WTC11 (cell line): Measurements from ENCODE around the gene SGCB.

Experiments
- FOXP1 ChIP-seq: sonication (generic); formaldehyde crosslinking; IDR thresholded peaks from 2 replicates; pipeline ENCODE4 v1.8.0; 2022; ENCODE audit warnings: missing genetic modification reagents, mild to moderate bottlenecking, moderate library complexity, borderline replicate concordance
- JUN ChIP-seq: sonication (generic); formaldehyde crosslinking; IDR thresholded peaks from 2 replicates; pipeline ENCODE4 v1.8.0; 2023; ENCODE audit warnings: mild to moderate bottlenecking, missing genetic modification reagents
- NFATC4 ChIP-seq: fragments of 250-450 bp; sonication (Bioruptor Pico); IDR thresholded peaks from 2 replicates; pipeline ENCODE4 v1.9.0; 2021; ENCODE audit warnings: mild to moderate bottlenecking
- NFYB ChIP-seq: sonication (generic); formaldehyde crosslinking; conservative IDR thresholded peaks from 2 replicates; pipeline ENCODE4 v1.8.0; 2022; ENCODE audit warnings: low read depth, missing genetic modification reagents
- NR2C2 ChIP-seq: sonication (generic); formaldehyde crosslinking; IDR thresholded peaks from 2 replicates; pipeline ENCODE4 v1.8.0; 2022; ENCODE audit warnings: mild to moderate bottlenecking, missing genetic modification reagents
- TF ChIP-seq, protein P1 (sequence below): fragments of 200-600 bp; IDR thresholded peaks from 2 replicates; pipeline ENCODE4 v1.8.0; 2022; ENCODE audit warnings: antibody characterized with exemption
- TF ChIP-seq, protein P2 (sequence below): sonication (generic); formaldehyde crosslinking; IDR thresholded peaks from 2 replicates; pipeline ENCODE4 v1.8.0; 2022; ENCODE audit warnings: missing genetic modification reagents
- TF ChIP-seq, protein P3 (sequence below): sonication (generic); formaldehyde crosslinking; IDR thresholded peaks from 2 replicates; pipeline ENCODE4 v1.8.0; 2022; ENCODE audit warnings: mild to moderate bottlenecking, missing genetic modification reagents
- TF ChIP-seq, protein P4 (sequence below): sonication (generic); formaldehyde crosslinking; IDR thresholded peaks from 2 replicates; pipeline ENCODE4 v1.8.1; 2022; ENCODE audit warnings: mild to moderate bottlenecking, missing genetic modification reagents, moderate library complexity, borderline replicate concordance
- TF ChIP-seq, protein P5 (sequence below): sonication (generic); formaldehyde crosslinking; IDR thresholded peaks from 2 replicates; pipeline ENCODE4 v1.8.1; 2023; ENCODE audit warnings: mild to moderate bottlenecking, missing genetic modification reagents, moderate library complexity
- TF ChIP-seq, protein P6 (sequence below): sonication (generic); formaldehyde crosslinking; IDR thresholded peaks from 2 replicates; pipeline ENCODE4 v1.8.0; 2022; ENCODE audit warnings: mild to moderate bottlenecking, missing genetic modification reagents
- TF ChIP-seq, protein P7 (sequence below): fragments of 250-450 bp; sonication (Bioruptor Pico); IDR thresholded peaks from 2 replicates; pipeline ENCODE4 v1.9.0; 2021; ENCODE audit warnings: mild to moderate bottlenecking, borderline replicate concordance

DNA sequence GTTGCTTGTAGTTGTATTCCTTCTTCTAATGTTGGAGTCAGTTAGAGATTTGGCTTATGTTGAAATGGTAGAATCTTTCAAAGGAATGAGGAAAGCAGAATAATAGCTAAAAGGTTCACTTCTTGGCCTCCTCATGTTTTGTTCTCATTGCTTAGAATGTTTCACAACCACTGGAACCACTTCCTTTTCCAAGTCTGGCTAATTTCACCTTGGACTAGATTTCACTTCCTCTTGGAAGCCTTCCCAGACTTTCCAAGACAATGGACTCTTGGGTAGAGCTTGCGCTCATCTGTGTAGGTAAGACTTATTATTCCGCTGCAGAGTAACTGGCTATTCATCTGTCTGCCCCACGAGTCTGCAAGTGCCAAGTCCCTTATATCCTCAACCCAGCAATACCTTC is 21.3 kb upstream of the SGCB start:
- TF ChIP-seq, protein P1, sequence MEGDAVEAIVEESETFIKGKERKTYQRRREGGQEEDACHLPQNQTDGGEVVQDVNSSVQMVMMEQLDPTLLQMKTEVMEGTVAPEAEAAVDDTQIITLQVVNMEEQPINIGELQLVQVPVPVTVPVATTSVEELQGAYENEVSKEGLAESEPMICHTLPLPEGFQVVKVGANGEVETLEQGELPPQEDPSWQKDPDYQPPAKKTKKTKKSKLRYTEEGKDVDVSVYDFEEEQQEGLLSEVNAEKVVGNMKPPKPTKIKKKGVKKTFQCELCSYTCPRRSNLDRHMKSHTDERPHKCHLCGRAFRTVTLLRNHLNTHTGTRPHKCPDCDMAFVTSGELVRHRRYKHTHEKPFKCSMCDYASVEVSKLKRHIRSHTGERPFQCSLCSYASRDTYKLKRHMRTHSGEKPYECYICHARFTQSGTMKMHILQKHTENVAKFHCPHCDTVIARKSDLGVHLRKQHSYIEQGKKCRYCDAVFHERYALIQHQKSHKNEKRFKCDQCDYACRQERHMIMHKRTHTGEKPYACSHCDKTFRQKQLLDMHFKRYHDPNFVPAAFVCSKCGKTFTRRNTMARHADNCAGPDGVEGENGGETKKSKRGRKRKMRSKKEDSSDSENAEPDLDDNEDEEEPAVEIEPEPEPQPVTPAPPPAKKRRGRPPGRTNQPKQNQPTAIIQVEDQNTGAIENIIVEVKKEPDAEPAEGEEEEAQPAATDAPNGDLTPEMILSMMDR: no peak
- TF ChIP-seq FOXP1 (no peak), JUN (no peak), NFYB (CRISPR knock-in tag) (no peak), NR2C2 (CRISPR knock-in tag) (no peak), NFATC4 (CRISPR knock-in tag) (no peak)
- TF ChIP-seq, protein P2, sequence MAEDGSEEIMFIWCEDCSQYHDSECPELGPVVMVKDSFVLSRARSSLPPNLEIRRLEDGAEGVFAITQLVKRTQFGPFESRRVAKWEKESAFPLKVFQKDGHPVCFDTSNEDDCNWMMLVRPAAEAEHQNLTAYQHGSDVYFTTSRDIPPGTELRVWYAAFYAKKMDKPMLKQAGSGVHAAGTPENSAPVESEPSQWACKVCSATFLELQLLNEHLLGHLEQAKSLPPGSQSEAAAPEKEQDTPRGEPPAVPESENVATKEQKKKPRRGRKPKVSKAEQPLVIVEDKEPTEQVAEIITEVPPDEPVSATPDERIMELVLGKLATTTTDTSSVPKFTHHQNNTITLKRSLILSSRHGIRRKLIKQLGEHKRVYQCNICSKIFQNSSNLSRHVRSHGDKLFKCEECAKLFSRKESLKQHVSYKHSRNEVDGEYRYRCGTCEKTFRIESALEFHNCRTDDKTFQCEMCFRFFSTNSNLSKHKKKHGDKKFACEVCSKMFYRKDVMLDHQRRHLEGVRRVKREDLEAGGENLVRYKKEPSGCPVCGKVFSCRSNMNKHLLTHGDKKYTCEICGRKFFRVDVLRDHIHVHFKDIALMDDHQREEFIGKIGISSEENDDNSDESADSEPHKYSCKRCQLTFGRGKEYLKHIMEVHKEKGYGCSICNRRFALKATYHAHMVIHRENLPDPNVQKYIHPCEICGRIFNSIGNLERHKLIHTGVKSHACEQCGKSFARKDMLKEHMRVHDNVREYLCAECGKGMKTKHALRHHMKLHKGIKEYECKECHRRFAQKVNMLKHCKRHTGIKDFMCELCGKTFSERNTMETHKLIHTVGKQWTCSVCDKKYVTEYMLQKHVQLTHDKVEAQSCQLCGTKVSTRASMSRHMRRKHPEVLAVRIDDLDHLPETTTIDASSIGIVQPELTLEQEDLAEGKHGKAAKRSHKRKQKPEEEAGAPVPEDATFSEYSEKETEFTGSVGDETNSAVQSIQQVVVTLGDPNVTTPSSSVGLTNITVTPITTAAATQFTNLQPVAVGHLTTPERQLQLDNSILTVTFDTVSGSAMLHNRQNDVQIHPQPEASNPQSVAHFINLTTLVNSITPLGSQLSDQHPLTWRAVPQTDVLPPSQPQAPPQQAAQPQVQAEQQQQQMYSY (CRISPR knock-in tag): no peak
- TF ChIP-seq, protein P3, sequence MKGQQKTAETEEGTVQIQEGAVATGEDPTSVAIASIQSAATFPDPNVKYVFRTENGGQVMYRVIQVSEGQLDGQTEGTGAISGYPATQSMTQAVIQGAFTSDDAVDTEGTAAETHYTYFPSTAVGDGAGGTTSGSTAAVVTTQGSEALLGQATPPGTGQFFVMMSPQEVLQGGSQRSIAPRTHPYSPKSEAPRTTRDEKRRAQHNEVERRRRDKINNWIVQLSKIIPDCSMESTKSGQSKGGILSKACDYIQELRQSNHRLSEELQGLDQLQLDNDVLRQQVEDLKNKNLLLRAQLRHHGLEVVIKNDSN (CRISPR knock-in tag): no peak
- TF ChIP-seq, protein P4, sequence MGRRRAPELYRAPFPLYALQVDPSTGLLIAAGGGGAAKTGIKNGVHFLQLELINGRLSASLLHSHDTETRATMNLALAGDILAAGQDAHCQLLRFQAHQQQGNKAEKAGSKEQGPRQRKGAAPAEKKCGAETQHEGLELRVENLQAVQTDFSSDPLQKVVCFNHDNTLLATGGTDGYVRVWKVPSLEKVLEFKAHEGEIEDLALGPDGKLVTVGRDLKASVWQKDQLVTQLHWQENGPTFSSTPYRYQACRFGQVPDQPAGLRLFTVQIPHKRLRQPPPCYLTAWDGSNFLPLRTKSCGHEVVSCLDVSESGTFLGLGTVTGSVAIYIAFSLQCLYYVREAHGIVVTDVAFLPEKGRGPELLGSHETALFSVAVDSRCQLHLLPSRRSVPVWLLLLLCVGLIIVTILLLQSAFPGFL: no peak
- TF ChIP-seq, protein P5, sequence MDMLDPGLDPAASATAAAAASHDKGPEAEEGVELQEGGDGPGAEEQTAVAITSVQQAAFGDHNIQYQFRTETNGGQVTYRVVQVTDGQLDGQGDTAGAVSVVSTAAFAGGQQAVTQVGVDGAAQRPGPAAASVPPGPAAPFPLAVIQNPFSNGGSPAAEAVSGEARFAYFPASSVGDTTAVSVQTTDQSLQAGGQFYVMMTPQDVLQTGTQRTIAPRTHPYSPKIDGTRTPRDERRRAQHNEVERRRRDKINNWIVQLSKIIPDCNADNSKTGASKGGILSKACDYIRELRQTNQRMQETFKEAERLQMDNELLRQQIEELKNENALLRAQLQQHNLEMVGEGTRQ (CRISPR knock-in tag): no peak
- TF ChIP-seq, protein P6, sequence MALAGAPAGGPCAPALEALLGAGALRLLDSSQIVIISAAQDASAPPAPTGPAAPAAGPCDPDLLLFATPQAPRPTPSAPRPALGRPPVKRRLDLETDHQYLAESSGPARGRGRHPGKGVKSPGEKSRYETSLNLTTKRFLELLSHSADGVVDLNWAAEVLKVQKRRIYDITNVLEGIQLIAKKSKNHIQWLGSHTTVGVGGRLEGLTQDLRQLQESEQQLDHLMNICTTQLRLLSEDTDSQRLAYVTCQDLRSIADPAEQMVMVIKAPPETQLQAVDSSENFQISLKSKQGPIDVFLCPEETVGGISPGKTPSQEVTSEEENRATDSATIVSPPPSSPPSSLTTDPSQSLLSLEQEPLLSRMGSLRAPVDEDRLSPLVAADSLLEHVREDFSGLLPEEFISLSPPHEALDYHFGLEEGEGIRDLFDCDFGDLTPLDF (CRISPR knock-in tag): no peak
- TF ChIP-seq, protein P7, sequence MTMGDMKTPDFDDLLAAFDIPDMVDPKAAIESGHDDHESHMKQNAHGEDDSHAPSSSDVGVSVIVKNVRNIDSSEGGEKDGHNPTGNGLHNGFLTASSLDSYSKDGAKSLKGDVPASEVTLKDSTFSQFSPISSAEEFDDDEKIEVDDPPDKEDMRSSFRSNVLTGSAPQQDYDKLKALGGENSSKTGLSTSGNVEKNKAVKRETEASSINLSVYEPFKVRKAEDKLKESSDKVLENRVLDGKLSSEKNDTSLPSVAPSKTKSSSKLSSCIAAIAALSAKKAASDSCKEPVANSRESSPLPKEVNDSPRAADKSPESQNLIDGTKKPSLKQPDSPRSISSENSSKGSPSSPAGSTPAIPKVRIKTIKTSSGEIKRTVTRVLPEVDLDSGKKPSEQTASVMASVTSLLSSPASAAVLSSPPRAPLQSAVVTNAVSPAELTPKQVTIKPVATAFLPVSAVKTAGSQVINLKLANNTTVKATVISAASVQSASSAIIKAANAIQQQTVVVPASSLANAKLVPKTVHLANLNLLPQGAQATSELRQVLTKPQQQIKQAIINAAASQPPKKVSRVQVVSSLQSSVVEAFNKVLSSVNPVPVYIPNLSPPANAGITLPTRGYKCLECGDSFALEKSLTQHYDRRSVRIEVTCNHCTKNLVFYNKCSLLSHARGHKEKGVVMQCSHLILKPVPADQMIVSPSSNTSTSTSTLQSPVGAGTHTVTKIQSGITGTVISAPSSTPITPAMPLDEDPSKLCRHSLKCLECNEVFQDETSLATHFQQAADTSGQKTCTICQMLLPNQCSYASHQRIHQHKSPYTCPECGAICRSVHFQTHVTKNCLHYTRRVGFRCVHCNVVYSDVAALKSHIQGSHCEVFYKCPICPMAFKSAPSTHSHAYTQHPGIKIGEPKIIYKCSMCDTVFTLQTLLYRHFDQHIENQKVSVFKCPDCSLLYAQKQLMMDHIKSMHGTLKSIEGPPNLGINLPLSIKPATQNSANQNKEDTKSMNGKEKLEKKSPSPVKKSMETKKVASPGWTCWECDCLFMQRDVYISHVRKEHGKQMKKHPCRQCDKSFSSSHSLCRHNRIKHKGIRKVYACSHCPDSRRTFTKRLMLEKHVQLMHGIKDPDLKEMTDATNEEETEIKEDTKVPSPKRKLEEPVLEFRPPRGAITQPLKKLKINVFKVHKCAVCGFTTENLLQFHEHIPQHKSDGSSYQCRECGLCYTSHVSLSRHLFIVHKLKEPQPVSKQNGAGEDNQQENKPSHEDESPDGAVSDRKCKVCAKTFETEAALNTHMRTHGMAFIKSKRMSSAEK (CRISPR knock-in tag): no peak
